Right cardiac atrium (tissue), 5 donors: ENCODE measurements around the gene CD3D. TPM values are rescaled to one million over a fixed set of nuclear protein-coding genes. Genes with fewer than 3 reads are reported as not detected.

ENCODE experiments used
- ATAC-seq, 2 donors: fragments of 200-7000 bp; cut with Tn5 transposase; one replicate each; pipeline versions ENCODE4 v1.8.0 to v1.9.1; 2020; ENCODE audit warnings: moderate library complexity in 2 of 2, mild to moderate bottlenecking in 1 of 2
- DNase-seq, 3 donors: peaks; one replicate each; pipeline ENCODE4 v3.0.0-alpha.2; 2020
- H3K27ac ChIP-seq: one replicate; pipeline ENCODE4 v1.5.1; 2013; ENCODE audit warnings: mild to moderate bottlenecking, low read length, control low read depth, moderate library complexity
- H3K27me3 ChIP-seq: one replicate; pipeline ENCODE4 v1.6.1; 2013; ENCODE audit not compliant: control insufficient read depth, insufficient read depth
- H3K4me1 ChIP-seq: one replicate; pipeline ENCODE4 v1.6.1; 2013; ENCODE audit warnings: low read length; ENCODE audit not compliant: control insufficient read depth, insufficient read depth
- H3K4me3 ChIP-seq: one replicate; pipeline ENCODE4 v1.5.1; 2013; ENCODE audit warnings: low read length, control low read depth
- H3K9me3 ChIP-seq: one replicate; pipeline ENCODE4 v1.6.1; 2013; ENCODE audit warnings: low read length; ENCODE audit not compliant: control insufficient read depth
- WGBS: extraction: QIAGEN DNeasy Blood & Tissue Kit; methylation state at CpG from one replicate; pipeline ENCODE4 v1.1.7; 2013; 5-methylcytosine and 5-hydroxymethylcytosine counted together
- intact Hi-C, 4 donors: fragments of 100-400 bp; cut with DNase I; formaldehyde crosslinking; loops; one replicate each; pipeline versions ENCODE4 v1.11.0 to v1.14.0; 2022 to 2023
- polyA plus RNA-seq: library from polyadenylated mRNA; stranded (reverse); fragments of 200-250 nt; gene quantifications from one replicate; pipeline ENCODE4 v1.2.3, GENCODE V29; 2013
- total RNA-seq, 4 donors: library from RNA; stranded (reverse); fragmentation: NEBNext Ultra II Directional; extraction: Animal tissue kit (Norgen Biotek cat#: 25700); gene quantifications; one replicate each; pipeline ENCODE4 v1.2.1, GENCODE V29; 2021
- donor health status: healthy with polysubstance abuse.
- donor health status: DM: no; HTN: yes; CAD: no.
- donor health status: DM: no; HTN: no; CAD: no.
- donor health status: DM: no; HTN: yes; CAD: no; lungs with severe emphysema.
- donor health status: DM: yes; HTN: yes; CAD: no.

CD3D gene
- total and polyA plus RNA-seq, 5 donors = 0.27 to 1.9 (median 0.53) TPM

GRCh38 chr11:118364956-118365615 lies 22.6 kb upstream of the CD3D start:
- intact Hi-C loops = no loop called here
- WGBS = 94% methylated on average over 3 of the region's 3 CpGs

GRCh38 chr11:118359295-118359958 lies 16.9 kb upstream of the CD3D start, which contains the start of gene UBE4A:
Gene UBE4A (plus strand): TSS chr11:118359600. CDS start chr11:118365081, 5,481 bp downstream.
- intact Hi-C loops = loop anchor here in 3 of 4 donors (5.0 to 10.0 kb wide), 2 partner anchors 162 to 215 kb away; no protein-coding TSS in a partner anchor
- Histone ChIP-seq H3K27ac (peak within 1 kb of the TSS; percentile 51), H3K9me3 (no peaks in the 10 kb centered on the region), H3K4me3 (peak within 1 kb of the TSS; percentile 93), H3K27me3 (no peaks in the 10 kb centered on the region), H3K4me1 (peaks cover 4% of the 10 kb centered on the region)
- 3% methylated on average over 33 of the region's 33 CpGs for WGBS
- DNase-seq (peak; percentile 97 to 99 (median 98)), ATAC-seq (peak; percentile 95 to 96)

More at GRCh38 chr11:118364956-118365615, 22.6 kb upstream of the CD3D start:
- no peaks in the 10 kb centered on the region for H3K9me3 ChIP-seq
- H3K4me1 ChIP-seq = peaks cover 6% of the 10 kb centered on the region
- H3K27me3 ChIP-seq = no peaks in the 10 kb centered on the region
- no peak overlapping the region for H3K27ac ChIP-seq
- no peak for ATAC-seq
- no peak overlapping the region for H3K4me3 ChIP-seq
- DNase-seq = no peak

DNA sequence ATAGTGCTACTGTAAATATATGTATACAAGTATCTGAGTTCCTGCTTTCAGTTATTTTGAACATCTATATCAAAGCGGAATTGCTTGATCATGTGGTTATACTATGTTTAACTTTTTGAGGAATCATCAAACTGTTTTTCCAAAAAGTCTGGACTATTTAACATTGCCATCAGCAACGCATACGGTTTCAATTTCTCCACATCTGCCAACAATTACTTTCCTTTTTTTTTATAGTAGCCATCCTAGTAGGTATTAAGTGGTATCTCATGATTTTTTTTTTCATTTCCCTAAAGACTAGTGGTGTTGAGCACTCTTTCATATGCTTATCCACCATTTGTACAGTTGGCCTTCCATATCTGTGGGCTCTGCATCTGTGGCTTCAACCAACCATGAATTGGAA lies 15.6 kb upstream of the CD3D start:
- intact Hi-C loops = loop anchor here in 3 of 4 donors (5.0 to 10.0 kb wide), 2 partner anchors 161 to 213 kb away; no protein-coding TSS in a partner anchor
- H3K27ac ChIP-seq = no peak overlapping the region
- no peak for ATAC-seq
- H3K9me3 ChIP-seq = no peaks in the 10 kb centered on the region
- H3K27me3 ChIP-seq = no peaks in the 10 kb centered on the region
- H3K4me3 ChIP-seq = no peak overlapping the region
- 55% methylated on average over 3 of the region's 3 CpGs for WGBS
- DNase-seq = no peak
- peaks cover 4% of the 10 kb centered on the region for H3K4me1 ChIP-seq

GRCh38 chr11:118353084-118353710 lies 10.7 kb upstream of the CD3D start:
- no peaks in the 10 kb centered on the region for H3K4me1 ChIP-seq
- H3K27ac ChIP-seq = no peak overlapping the region
- DNase-seq (no peak), ATAC-seq (no peak)
- H3K9me3 ChIP-seq = no peaks in the 10 kb centered on the region
- H3K4me3 ChIP-seq = no peak overlapping the region
- H3K27me3 ChIP-seq = peaks cover 2% of the 10 kb centered on the region
- intact Hi-C loops = loop anchor here in 3 of 4 donors (5.0 to 10.0 kb wide), 2 partner anchors 156 to 208 kb away; no protein-coding TSS in a partner anchor
- WGBS = 11% methylated on average over 6 of the region's 6 CpGs

GRCh38 chr11:118349475-118349874 lies 7.0 kb upstream of the CD3D start:
- ATAC-seq = no peak
- Histone ChIP-seq H3K27me3 (peaks cover 4% of the 10 kb centered on the region), H3K27ac (no peak overlapping the region), H3K9me3 (no peaks in the 10 kb centered on the region), H3K4me1 (no peaks in the 10 kb centered on the region), H3K4me3 (no peak overlapping the region)
- 71% methylated on average over 6 of the region's 6 CpGs for WGBS
- intact Hi-C loops = no loop called here
- no peak for DNase-seq

- peaks cover 4% of the 10 kb centered on the region for H3K27me3 ChIP-seq
- intact Hi-C loops = no loop called here
- no peak within 1 kb of the TSS for H3K27ac ChIP-seq
Measured at GRCh38 chr11:118343981-118344515, 1.5 kb upstream of the CD3D start, which contains the start of gene CD3G. Gene CD3G (plus strand): TSS chr11:118344344. CDS start chr11:118344424, 80 bp downstream.

DNA sequence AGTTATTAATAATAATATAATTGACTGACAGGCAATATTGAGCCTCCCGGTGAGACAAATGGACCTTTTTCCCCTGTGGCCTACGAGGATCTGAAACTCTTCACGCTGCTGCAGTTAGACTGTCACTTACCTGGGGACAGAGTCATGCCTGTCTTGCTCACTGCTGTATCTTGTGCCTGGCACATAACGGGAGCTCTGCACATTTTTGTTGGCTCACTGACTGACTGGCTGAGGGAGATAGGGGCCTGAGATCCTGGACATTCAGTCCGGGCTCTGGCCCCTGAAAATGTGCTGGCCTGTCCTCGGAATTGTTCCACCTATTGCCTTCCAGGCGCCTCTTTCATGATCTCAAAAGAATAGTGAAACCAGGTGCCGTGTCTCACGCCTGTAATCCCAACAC lies 743 bp upstream of the CD3D start:
- Histone ChIP-seq H3K4me1 (no peaks in the 10 kb centered on the region), H3K27me3 (peaks cover 2% of the 10 kb centered on the region), H3K27ac (no peak overlapping the region), H3K4me3 (no peak overlapping the region), H3K9me3 (no peaks in the 10 kb centered on the region)
- ATAC-seq (no peak), DNase-seq (no peak)
- 70% methylated on average over 9 of the region's 9 CpGs for WGBS
- intact Hi-C loops = no loop called here

More at GRCh38 chr11:118343981-118344515, 1.5 kb upstream of the CD3D start, which contains the start of gene CD3G:
- peak in 1 of 2 donors; percentile 33 for ATAC-seq
- 71% methylated on average over 6 of the region's 6 CpGs for WGBS
- no peaks in the 10 kb centered on the region for H3K4me1 ChIP-seq
- no peaks in the 10 kb centered on the region for H3K9me3 ChIP-seq
- DNase-seq = peak in 1 of 3 donors; percentile 59
- no peak within 1 kb of the TSS for H3K4me3 ChIP-seq

DNA sequence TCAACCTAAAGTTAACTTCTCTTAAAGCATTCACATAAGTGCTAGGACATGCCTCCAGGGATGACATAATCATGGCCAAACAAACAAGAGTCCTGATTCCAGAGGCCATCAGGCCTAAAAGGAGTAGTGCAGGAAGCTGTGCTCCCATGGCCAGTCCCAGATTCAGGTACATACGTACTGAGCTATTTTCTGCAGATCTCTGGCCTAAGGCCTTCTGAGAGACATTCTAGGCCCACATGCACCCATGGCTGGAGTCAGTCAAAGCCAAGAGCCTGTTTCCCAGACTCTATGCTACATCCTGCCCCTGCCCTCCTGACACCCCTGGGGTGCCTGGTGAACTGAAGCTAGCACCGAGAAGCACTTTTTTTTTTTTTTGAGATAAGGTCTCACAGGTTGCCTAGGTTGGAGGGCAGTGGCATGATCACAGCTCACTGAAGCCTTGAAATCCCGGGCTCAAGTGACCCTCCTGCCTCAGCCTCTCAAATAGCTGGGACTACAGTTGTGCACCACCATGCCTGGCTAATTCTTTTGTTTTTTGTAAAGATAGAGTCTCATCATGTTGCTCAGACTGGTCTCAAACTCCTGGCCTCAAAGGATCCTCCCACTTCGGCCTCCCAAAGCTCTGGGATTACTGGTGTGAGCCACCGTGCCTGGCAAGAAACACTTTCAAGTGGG lies 553 bp downstream of the CD3D start:
- ATAC-seq (no peak), DNase-seq (no peak)
- intact Hi-C loops = no loop called here
- Histone ChIP-seq H3K4me3 (no peak overlapping the region), H3K27me3 (peaks cover 2% of the 10 kb centered on the region), H3K27ac (no peak overlapping the region), H3K9me3 (no peaks in the 10 kb centered on the region), H3K4me1 (no peaks in the 10 kb centered on the region)
- 77% methylated on average over 5 of the region's 5 CpGs for WGBS

DNA sequence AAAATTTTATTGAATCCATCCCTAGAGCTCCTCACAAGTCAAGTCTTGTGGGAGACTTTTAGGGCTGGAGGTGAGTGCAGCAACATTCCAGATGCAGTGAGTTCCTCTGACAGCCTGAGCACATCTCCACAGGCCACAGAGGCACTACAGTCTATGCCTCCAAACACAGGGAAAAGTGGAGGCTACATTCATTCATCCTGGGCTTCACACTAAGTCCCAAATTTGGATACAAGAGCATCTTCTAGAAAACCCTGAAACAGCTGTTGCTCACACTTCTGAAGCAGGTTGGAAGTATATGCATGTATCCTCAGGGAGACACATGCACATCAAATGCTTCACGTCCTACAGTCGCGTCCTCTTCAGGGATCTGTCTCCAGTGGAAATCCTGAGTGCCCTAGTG lies 1.2 kb downstream of the CD3D start:
- H3K27ac ChIP-seq = no peak overlapping the region
- 92% methylated on average over 3 of the region's 3 CpGs for WGBS
- no peaks in the 10 kb centered on the region for H3K9me3 ChIP-seq
- peaks cover 2% of the 10 kb centered on the region for H3K27me3 ChIP-seq
- ATAC-seq (no peak), DNase-seq (no peak)
- intact Hi-C loops = no loop called here
- H3K4me3 ChIP-seq = no peak overlapping the region
- H3K4me1 ChIP-seq = no peaks in the 10 kb centered on the region

DNA sequence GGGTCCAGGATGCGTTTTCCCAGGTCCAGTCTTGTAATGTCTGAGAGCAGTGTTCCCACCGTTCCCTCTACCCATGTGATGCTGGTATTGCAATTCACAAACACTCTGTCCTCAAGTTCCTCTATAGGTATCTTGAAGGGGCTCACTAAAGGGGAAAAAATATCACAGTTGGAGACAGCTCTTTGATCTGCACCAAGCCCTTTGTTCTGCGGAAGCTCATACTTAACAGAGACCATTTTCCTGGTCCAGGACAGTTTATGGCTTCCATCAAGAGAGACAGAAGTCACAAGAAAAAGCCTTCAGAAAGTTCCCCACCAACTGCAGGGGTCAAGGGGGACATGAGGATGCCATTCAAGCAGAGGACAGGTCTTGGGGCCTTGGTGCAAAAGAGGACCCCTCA lies 2.1 kb downstream of the CD3D start:
- no peak overlapping the region for H3K4me3 ChIP-seq
- 85% methylated on average over 3 of the region's 3 CpGs for WGBS

More for the DNA sequence above, 2.1 kb downstream of the CD3D start:
- H3K9me3 ChIP-seq = no peaks in the 10 kb centered on the region
- intact Hi-C loops = no loop called here
- no peak overlapping the region for H3K27ac ChIP-seq
- ATAC-seq = no peak
- H3K27me3 ChIP-seq = no peaks in the 10 kb centered on the region
- no peak for DNase-seq
- no peaks in the 10 kb centered on the region for H3K4me1 ChIP-seq
